ENCODE results near the gene ZNF397.

ZNF397 gene

DNA sequence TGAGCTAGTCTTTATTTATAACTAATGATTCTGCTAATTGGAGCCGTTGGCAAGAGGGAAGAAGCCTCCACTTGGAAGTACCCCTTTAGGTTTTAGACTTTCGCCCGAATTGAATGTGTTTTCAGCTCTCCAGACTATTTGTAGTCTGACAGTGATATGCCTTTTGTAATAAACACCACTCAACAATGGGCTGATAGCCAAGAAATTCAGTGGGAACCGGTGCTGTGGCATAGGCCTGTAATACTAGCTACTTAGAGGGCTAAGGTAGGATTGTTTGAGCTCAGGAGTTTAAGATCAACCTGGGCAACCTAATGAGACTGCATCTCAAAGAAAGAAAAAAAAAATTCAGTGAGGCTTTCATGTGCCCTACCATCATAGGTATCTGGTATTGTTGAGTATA is 62.8 kb downstream of the ZNF397 start:
- H3K9ac ChIP-seq (ENCODE audit: low read length) = no peak overlapping the region
- peaks cover 66% of the 10 kb centered on the region for H3K9me3 ChIP-seq (ENCODE audit: insufficient read depth, low read length)
- peaks cover 42% of the 10 kb centered on the region for H3K79me2 ChIP-seq (ENCODE audit: insufficient read depth, low read length)
- no peaks in the 10 kb centered on the region for H3K9me2 ChIP-seq (replicated peaks; ENCODE audit: insufficient read depth, low read length)
- peaks cover 88% of the 10 kb centered on the region for H3K36me3 ChIP-seq (ENCODE audit: low read length)
- H3F3A ChIP-seq (ENCODE audit: insufficient read depth) = no peaks in the 10 kb centered on the region
- no peak for TF ChIP-seq CTCF (IDR thresholded peaks at IDR 0.05; ENCODE audit: insufficient read depth, low read length, poor library complexity, severe bottlenecking)
- no peak for TF ChIP-seq EZH2phosphoT487 (conservative IDR thresholded peaks at IDR 0.05; ENCODE audit: low read length)
- H3K27ac ChIP-seq (ENCODE audit: low read depth, low read length) = no peak overlapping the region
- H3K4me3 ChIP-seq (ENCODE audit: insufficient read depth, low read length, poor library complexity, severe bottlenecking) = no peak overlapping the region
- no peaks in the 10 kb centered on the region for H4K20me1 ChIP-seq (ENCODE audit: low read depth, low read length)
- H2AFZ ChIP-seq (ENCODE audit: low read depth, low read length, severe bottlenecking) = no peak overlapping the region
- no peaks in the 10 kb centered on the region for H3K27me3 ChIP-seq (ENCODE audit: low read length)
- H3K4me2 ChIP-seq (ENCODE audit: low read depth, low read length, poor library complexity, severe bottlenecking) = no peak overlapping the region

DNA sequence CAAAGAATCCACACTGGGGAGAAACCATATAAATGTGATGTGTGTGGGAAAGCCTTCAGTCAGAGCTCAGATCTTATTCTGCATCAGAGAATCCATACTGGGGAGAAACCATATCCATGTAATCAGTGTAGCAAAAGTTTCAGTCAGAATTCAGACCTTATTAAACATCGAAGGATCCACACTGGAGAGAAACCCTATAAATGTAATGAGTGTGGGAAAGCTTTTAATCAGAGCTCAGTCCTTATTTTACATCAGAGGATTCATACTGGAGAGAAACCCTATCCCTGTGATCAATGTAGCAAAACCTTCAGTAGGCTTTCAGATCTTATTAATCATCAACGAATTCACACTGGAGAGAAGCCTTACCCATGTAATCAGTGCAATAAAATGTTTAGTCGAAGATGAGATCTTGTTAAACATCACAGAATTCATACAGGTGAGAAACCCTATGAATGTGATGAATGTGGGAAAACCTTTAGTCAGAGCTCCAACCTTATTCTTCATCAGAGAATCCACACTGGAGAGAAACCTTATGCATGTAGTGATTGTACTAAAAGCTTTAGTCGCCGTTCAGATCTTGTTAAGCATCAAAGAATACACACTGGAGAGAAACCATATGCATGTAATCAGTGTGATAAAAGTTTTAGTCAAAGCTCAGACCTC is 65.9 kb downstream of the ZNF397 start:
- H3K27ac ChIP-seq (ENCODE audit: low read depth, low read length) = no peak overlapping the region
- H3K36me3 ChIP-seq (ENCODE audit: low read length) = peaks cover 62% of the 10 kb centered on the region
- H3K4me3 ChIP-seq (ENCODE audit: insufficient read depth, low read length, poor library complexity, severe bottlenecking) = no peak overlapping the region
- H4K20me1 ChIP-seq (ENCODE audit: low read depth, low read length) = no peaks in the 10 kb centered on the region
- no peaks in the 10 kb centered on the region for H3K27me3 ChIP-seq (ENCODE audit: low read length)
- no peaks in the 10 kb centered on the region for H3K9me2 ChIP-seq (replicated peaks; ENCODE audit: insufficient read depth, low read length)
- peaks cover 64% of the 10 kb centered on the region for H3K9me3 ChIP-seq (ENCODE audit: insufficient read depth, low read length)
- no peaks in the 10 kb centered on the region for H3F3A ChIP-seq (ENCODE audit: insufficient read depth)
- H3K9ac ChIP-seq (ENCODE audit: low read length) = no peak overlapping the region
- no peak overlapping the region for H2AFZ ChIP-seq (ENCODE audit: low read depth, low read length, severe bottlenecking)
- no peak overlapping the region for H3K4me2 ChIP-seq (ENCODE audit: low read depth, low read length, poor library complexity, severe bottlenecking)
- TF ChIP-seq EZH2phosphoT487 (conservative IDR thresholded peaks at IDR 0.05; ENCODE audit: low read length) (no peak), CTCF (IDR thresholded peaks at IDR 0.05; ENCODE audit: insufficient read depth, low read length, poor library complexity, severe bottlenecking) (no peak)
- H3K79me2 ChIP-seq (ENCODE audit: insufficient read depth, low read length) = peaks cover 14% of the 10 kb centered on the region
